ENCODE results near the gene FGF11.

FGF11 gene

DNA sequence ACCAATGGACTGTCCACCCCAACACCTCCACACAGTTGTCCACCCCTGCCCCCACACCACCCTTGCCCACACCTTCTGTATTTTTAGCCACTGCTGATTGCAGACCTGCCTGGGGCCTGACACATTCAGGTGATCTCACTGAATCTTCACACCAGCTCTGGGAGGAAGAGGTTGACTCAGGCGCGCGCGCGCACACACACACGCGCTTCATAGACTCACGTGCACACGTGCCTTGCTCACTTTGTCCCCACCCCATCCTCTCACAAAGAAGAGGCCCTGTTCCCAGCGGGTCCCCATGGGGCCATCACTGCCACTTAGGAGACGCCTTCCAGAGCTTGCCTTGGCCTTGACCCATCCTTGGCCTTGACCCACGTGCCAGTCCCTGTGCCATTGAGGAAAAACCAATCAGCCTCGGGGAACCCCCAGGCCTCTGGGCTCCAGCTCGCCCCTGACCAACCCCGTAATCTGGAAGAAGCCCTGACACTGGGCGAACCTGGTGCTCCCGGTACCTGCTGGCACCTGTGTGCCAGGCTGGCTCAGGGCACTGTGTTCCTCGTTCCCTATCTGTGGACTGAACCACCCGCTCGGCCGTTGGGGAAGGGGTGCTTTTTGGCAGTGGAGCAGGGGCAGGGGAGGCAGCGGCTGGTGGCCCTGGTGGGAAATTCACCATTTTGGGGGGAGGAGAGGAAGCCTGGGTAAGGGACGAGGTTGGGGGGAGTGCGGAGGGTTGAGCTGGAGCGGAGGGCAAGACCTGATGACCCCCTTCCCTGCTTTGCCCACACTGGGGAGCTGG lies 28.5 kb upstream of the FGF11 start:
- DNase-seq (ENCODE audit: extremely low spot score) = no peak
- ChIA-PET POLR2A (interaction anchor here (1.4 kb wide), 1 partner anchor 30 kb away, joined by 3 read pairs; no protein-coding TSS in a partner anchor), CTCF (no interaction called here)
- TF ChIP-seq L3MBTL2 (conservative IDR thresholded peaks at IDR 0.05) (no peak), FOXA1 (IDR thresholded peaks at IDR 0.05) (no peak), LEF1 (IDR thresholded peaks at IDR 0.05; ENCODE audit: borderline replicate concordance) (no peak), ARNT (IDR thresholded peaks at IDR 0.05) (no peak), CTBP1 (IDR thresholded peaks at IDR 0.05; ENCODE audit: borderline replicate concordance) (no peak), ELF4 (IDR thresholded peaks at IDR 0.05) (no peak), NFRKB (IDR thresholded peaks at IDR 0.05) (no peak), ZNF384 (IDR thresholded peaks at IDR 0.05) (no peak), SP1 (IDR thresholded peaks at IDR 0.05) (no peak), FOXK2 (IDR thresholded peaks at IDR 0.05) (no peak), SUZ12 (IDR thresholded peaks at IDR 0.05) (no peak), BHLHE40 (IDR thresholded peaks at IDR 0.05; ENCODE audit: borderline replicate concordance) (no peak), FOXM1 (IDR thresholded peaks at IDR 0.05; ENCODE audit: borderline replicate concordance) (no peak), HDGF (IDR thresholded peaks at IDR 0.05; ENCODE audit: borderline replicate concordance) (no peak)

DNA sequence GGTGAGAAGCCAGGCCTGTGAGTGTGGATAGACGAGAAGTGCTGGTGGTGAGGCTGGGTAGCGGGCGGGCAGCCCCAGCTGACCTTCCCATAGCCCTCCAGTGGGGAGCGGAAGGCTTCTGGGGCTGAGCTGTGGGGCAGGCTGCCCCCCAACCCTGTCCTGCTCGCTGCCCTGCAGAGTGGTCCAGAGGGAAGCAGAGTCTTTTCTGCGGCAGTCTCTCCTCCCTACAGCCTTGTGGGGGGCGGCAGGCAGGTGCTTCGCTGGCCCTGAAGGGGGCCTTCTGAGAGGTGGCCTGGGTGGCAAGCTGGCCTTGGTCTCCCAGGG lies 27.9 kb upstream of the FGF11 start:
- ChIA-PET CTCF (no interaction called here), POLR2A (interaction anchor here (1.0 kb wide), 1 partner anchor 74 kb away, joined by 3 read pairs; no protein-coding TSS in a partner anchor)
- DNase-seq (ENCODE audit: extremely low spot score) = no peak
- TF ChIP-seq CTBP1 (IDR thresholded peaks at IDR 0.05; ENCODE audit: borderline replicate concordance) = no peak
- TF ChIP-seq NFRKB (IDR thresholded peaks at IDR 0.05) = no peak
- no peak for TF ChIP-seq SP1 (IDR thresholded peaks at IDR 0.05)
- TF ChIP-seq HDGF (IDR thresholded peaks at IDR 0.05; ENCODE audit: borderline replicate concordance) = no peak
- no peak for TF ChIP-seq LEF1 (IDR thresholded peaks at IDR 0.05; ENCODE audit: borderline replicate concordance)
- TF ChIP-seq SUZ12 (IDR thresholded peaks at IDR 0.05) = no peak
- TF ChIP-seq TARDBP (IDR thresholded peaks at IDR 0.05) = no peak
- TF ChIP-seq ARNT (IDR thresholded peaks at IDR 0.05) = no peak
- no peak for TF ChIP-seq FOXK2 (IDR thresholded peaks at IDR 0.05)
- TF ChIP-seq, protein P1, sequence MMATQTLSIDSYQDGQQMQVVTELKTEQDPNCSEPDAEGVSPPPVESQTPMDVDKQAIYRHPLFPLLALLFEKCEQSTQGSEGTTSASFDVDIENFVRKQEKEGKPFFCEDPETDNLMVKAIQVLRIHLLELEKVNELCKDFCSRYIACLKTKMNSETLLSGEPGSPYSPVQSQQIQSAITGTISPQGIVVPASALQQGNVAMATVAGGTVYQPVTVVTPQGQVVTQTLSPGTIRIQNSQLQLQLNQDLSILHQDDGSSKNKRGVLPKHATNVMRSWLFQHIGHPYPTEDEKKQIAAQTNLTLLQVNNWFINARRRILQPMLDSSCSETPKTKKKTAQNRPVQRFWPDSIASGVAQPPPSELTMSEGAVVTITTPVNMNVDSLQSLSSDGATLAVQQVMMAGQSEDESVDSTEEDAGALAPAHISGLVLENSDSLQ (IDR thresholded peaks at IDR 0.05) = no peak
- no peak for TF ChIP-seq FOXA1 (IDR thresholded peaks at IDR 0.05)
- TF ChIP-seq ZNF384 (IDR thresholded peaks at IDR 0.05) = no peak
- TF ChIP-seq BHLHE40 (IDR thresholded peaks at IDR 0.05; ENCODE audit: borderline replicate concordance) = no peak

DNA sequence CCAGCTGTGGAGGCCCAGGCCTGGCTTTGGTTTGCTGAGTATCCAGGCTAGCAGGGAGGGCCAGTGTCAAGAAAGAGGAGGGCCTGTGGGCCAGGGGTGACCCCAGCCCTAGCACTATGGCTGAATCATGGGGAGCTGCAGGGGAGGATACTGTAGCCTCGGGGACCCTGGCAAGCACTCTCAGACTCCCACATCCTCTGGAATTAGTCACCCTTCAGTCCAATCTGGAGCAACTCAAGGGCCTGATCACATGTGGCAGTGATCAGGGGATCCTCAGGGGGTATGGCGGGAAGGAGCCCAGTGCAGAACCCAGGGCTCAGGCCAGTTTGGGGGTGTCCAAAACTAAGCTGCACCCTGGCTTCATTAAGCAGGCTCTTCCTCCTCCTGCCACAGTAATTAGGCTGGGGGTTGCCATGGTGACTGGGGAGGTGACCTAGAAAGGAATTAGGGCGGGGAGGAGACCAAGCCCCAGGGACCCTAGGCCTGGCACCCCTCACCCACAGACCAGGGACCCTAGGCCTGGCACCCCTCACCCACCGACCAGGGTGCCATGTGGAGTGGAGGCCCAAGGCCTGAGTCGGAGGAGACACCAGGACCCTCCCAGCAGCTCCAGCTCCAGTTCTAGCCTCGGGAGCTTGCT lies 25.8 kb upstream of the FGF11 start:
- ChIA-PET CTCF (interaction anchor here (0.6 kb wide), 1 partner anchor 149 kb away, joined by 3 read pairs; no protein-coding TSS in a partner anchor), POLR2A (interaction anchor here (1.0 kb wide), 1 partner anchor 9 kb away, joined by 5 read pairs; the partner anchor contains the start of gene TMEM256)
- TF ChIP-seq FOXA1 (IDR thresholded peaks at IDR 0.05) (no peak), SUZ12 (IDR thresholded peaks at IDR 0.05) (no peak), L3MBTL2 (conservative IDR thresholded peaks at IDR 0.05) (no peak), SP1 (IDR thresholded peaks at IDR 0.05) (no peak), FOXK2 (IDR thresholded peaks at IDR 0.05) (no peak), TARDBP (IDR thresholded peaks at IDR 0.05) (no peak), LEF1 (IDR thresholded peaks at IDR 0.05; ENCODE audit: borderline replicate concordance) (no peak), NFRKB (IDR thresholded peaks at IDR 0.05) (no peak), ZNF384 (IDR thresholded peaks at IDR 0.05) (no peak), ARNT (IDR thresholded peaks at IDR 0.05) (no peak), CTBP1 (IDR thresholded peaks at IDR 0.05; ENCODE audit: borderline replicate concordance) (no peak), BHLHE40 (IDR thresholded peaks at IDR 0.05; ENCODE audit: borderline replicate concordance) (no peak), ELF4 (IDR thresholded peaks at IDR 0.05) (no peak), HDGF (IDR thresholded peaks at IDR 0.05; ENCODE audit: borderline replicate concordance) (no peak), FOXM1 (IDR thresholded peaks at IDR 0.05; ENCODE audit: borderline replicate concordance) (no peak)
- TF ChIP-seq, protein P1 (IDR thresholded peaks at IDR 0.05) = no peak
- DNase-seq (ENCODE audit: extremely low spot score) = no peak

DNA sequence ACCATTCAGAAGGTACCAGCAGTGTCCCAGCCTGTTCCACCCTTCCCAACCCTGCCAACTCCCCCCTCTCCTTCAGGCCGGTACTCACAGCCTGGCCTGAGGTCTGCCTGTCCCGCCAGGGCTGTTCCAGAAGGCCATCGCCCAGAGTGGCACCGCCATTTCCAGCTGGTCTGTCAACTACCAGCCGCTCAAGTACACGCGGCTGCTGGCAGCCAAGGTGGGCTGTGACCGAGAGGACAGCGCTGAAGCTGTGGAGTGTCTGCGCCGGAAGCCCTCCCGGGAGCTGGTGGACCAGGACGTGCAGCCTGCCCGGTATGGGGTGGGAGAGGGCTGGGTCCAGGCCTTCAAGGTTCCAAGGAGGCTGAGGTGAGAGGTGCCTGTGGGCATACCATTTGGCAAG lies 24.5 kb upstream of the FGF11 start:
- no peak for DNase-seq (ENCODE audit: extremely low spot score)
- POLR2A ChIA-PET = no interaction called here
- TF ChIP-seq TARDBP (IDR thresholded peaks at IDR 0.05) = no peak
- TF ChIP-seq LEF1 (IDR thresholded peaks at IDR 0.05; ENCODE audit: borderline replicate concordance) = no peak
- TF ChIP-seq ARNT (IDR thresholded peaks at IDR 0.05) = no peak
- TF ChIP-seq, protein P1 (IDR thresholded peaks at IDR 0.05) = no peak
- no peak for TF ChIP-seq SUZ12 (IDR thresholded peaks at IDR 0.05)
- no peak for TF ChIP-seq CTBP1 (IDR thresholded peaks at IDR 0.05; ENCODE audit: borderline replicate concordance)
- no peak for TF ChIP-seq FOXK2 (IDR thresholded peaks at IDR 0.05)
- no peak for TF ChIP-seq L3MBTL2 (conservative IDR thresholded peaks at IDR 0.05)
- no peak for TF ChIP-seq FOXM1 (IDR thresholded peaks at IDR 0.05; ENCODE audit: borderline replicate concordance)
- no peak for TF ChIP-seq HDGF (IDR thresholded peaks at IDR 0.05; ENCODE audit: borderline replicate concordance)
- no peak for TF ChIP-seq SP1 (IDR thresholded peaks at IDR 0.05)
- no peak for TF ChIP-seq ZNF384 (IDR thresholded peaks at IDR 0.05)
- TF ChIP-seq ELF4 (IDR thresholded peaks at IDR 0.05) = no peak
- no peak for TF ChIP-seq BHLHE40 (IDR thresholded peaks at IDR 0.05; ENCODE audit: borderline replicate concordance)
- no peak for TF ChIP-seq NFRKB (IDR thresholded peaks at IDR 0.05)
- TF ChIP-seq FOXA1 (IDR thresholded peaks at IDR 0.05) = no peak
- CTCF ChIA-PET = no interaction called here

DNA sequence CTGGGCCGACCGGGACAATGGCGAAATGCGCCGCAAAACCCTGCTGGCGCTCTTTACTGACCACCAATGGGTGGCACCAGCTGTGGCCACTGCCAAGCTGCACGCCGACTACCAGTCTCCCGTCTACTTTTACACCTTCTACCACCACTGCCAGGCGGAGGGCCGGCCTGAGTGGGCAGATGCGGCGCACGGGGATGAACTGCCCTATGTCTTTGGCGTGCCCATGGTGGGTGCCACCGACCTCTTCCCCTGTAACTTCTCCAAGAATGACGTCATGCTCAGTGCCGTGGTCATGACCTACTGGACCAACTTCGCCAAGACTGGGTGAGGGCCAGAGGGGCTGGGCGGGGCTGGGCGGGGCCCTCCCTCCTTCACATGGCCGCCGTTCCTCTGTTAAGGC lies 23.5 kb upstream of the FGF11 start:
- CTCF ChIA-PET = no interaction called here
- TF ChIP-seq LEF1 (IDR thresholded peaks at IDR 0.05; ENCODE audit: borderline replicate concordance) (no peak), HDGF (IDR thresholded peaks at IDR 0.05; ENCODE audit: borderline replicate concordance) (no peak), FOXA1 (IDR thresholded peaks at IDR 0.05) (no peak), TARDBP (IDR thresholded peaks at IDR 0.05) (no peak), SP1 (IDR thresholded peaks at IDR 0.05) (no peak), ZNF384 (IDR thresholded peaks at IDR 0.05) (no peak), ELF4 (IDR thresholded peaks at IDR 0.05) (no peak), FOXK2 (IDR thresholded peaks at IDR 0.05) (no peak), ARNT (IDR thresholded peaks at IDR 0.05) (no peak), L3MBTL2 (conservative IDR thresholded peaks at IDR 0.05) (no peak), CTBP1 (IDR thresholded peaks at IDR 0.05; ENCODE audit: borderline replicate concordance) (no peak), FOXM1 (IDR thresholded peaks at IDR 0.05; ENCODE audit: borderline replicate concordance) (no peak), NFRKB (IDR thresholded peaks at IDR 0.05) (no peak), SUZ12 (IDR thresholded peaks at IDR 0.05) (no peak), BHLHE40 (IDR thresholded peaks at IDR 0.05; ENCODE audit: borderline replicate concordance) (no peak)
- TF ChIP-seq, protein P1 (IDR thresholded peaks at IDR 0.05) = no peak
- POLR2A ChIA-PET = no interaction called here
- no peak for DNase-seq (ENCODE audit: extremely low spot score)

Measured in HEK293T (cell line).